GM23248 (cell line): ENCODE data around the gene FKBP5. TPM values are rescaled to one million over a fixed set of nuclear protein-coding genes. Genes with fewer than 3 reads are reported as not detected.

Source experiments
- DNase-seq: peaks from one replicate; pipeline ENCODE4 v3.0.0-alpha.2; 2015
- H2AFZ ChIP-seq: fragments of 200-600 bp; sonication (generic); 2 replicates; pipeline ENCODE4 v1.6.1; 2016; ENCODE audit warnings: antibody characterized with exemption
- H3F3A ChIP-seq: fragments of 200-600 bp; sonication (generic); 2 replicates; pipeline ENCODE4 v1.6.1; 2016; ENCODE audit warnings: mild to moderate bottlenecking, antibody characterized with exemption, mixed run types; ENCODE audit not compliant: insufficient read depth
- H3K27ac ChIP-seq: fragments of 200-600 bp; sonication (generic); 2 replicates; pipeline ENCODE4 v1.5.1; 2016; ENCODE audit warnings: mild to moderate bottlenecking
- H3K27me3 ChIP-seq: fragments of 200-600 bp; sonication (generic); replicated peaks from 2 replicates; pipeline ENCODE4 v1.6.1; 2016; ENCODE audit warnings: mild to moderate bottlenecking; ENCODE audit not compliant: insufficient read depth
- H3K36me3 ChIP-seq: fragments of 200-600 bp; sonication (generic); 2 replicates; pipeline ENCODE4 v1.6.1; 2016; ENCODE audit warnings: low read depth, mild to moderate bottlenecking
- H3K4me1 ChIP-seq: fragments of 200-600 bp; sonication (generic); 2 replicates; pipeline ENCODE4 v1.6.1; 2016; ENCODE audit warnings: mild to moderate bottlenecking; ENCODE audit not compliant: insufficient read depth
- H3K4me2 ChIP-seq: fragments of 200-600 bp; sonication (generic); one replicate; pipeline ENCODE4 v1.6.1; 2016; ENCODE audit warnings: mild to moderate bottlenecking; ENCODE audit not compliant: unreplicated experiment
- H3K4me3 ChIP-seq: fragments of 200-600 bp; sonication (generic); 2 replicates; pipeline ENCODE4 v1.5.1; 2016; ENCODE audit warnings: mild to moderate bottlenecking
- H3K79me2 ChIP-seq: fragments of 200-600 bp; sonication (generic); 2 replicates; pipeline ENCODE4 v1.6.1; 2016; ENCODE audit warnings: mild to moderate bottlenecking; ENCODE audit not compliant: insufficient read depth
- H3K9ac ChIP-seq: fragments of 200-600 bp; sonication (generic); 2 replicates; pipeline ENCODE4 v1.6.1; 2016; ENCODE audit warnings: mild to moderate bottlenecking
- H3K9me2 ChIP-seq: fragments of 200-600 bp; sonication (generic); 2 replicates; pipeline ENCODE4 v1.6.1; 2016; ENCODE audit warnings: mixed run types, mild to moderate bottlenecking, moderate library complexity; ENCODE audit not compliant: insufficient read depth
- H3K9me3 ChIP-seq: fragments of 200-600 bp; sonication (generic); one replicate; pipeline ENCODE4 v1.6.1; 2017; ENCODE audit warnings: low read depth
- H4K20me1 ChIP-seq: fragments of 200-600 bp; sonication (generic); 2 replicates; pipeline ENCODE4 v1.6.0; 2016; ENCODE audit not compliant: insufficient read depth
- EZH2 ChIP-seq: fragments of 200-600 bp; sonication (generic); IDR thresholded peaks from 2 replicates; pipeline ENCODE4 v1.6.1; 2018; ENCODE audit warnings: antibody characterized with exemption, mild to moderate bottlenecking; ENCODE audit not compliant: insufficient read depth, poor library complexity, severe bottlenecking
- EZH2phosphoT487 ChIP-seq: fragments of 200-600 bp; sonication (generic); IDR thresholded peaks from 2 replicates; pipeline ENCODE4 v1.6.1; 2018; ENCODE audit warnings: antibody characterized with exemption, moderate library complexity, mild to moderate bottlenecking, low read depth; ENCODE audit not compliant: insufficient read depth
- whole genome bisulfite sequencing, 2 experiments: methylation state at CpG; one replicate each; pipeline ENCODE4 v1.1.6; 2015 to 2017; ENCODE audit warnings: low lambda C conversion rate in 2 of 2, low coverage in 1 of 2; ENCODE audit errors: missing lambda C conversion rate in 2 of 2; 5-methylcytosine and 5-hydroxymethylcytosine counted together
- in situ Hi-C: fragments of 300-500 bp; cut with MboI; formaldehyde crosslinking; loops from 2 replicates; pipeline ENCODE4 v1.15.0; 2020
- polyA plus RNA-seq: library from polyadenylated mRNA; unstranded; fragments of >200 nt; fragmentation: Nextera tagmentation; extraction: Ambion mirVana; gene quantifications from 2 replicates; pipeline ENCODE4 v1.2.1, GENCODE V29; 2016
- total RNA-seq: library from RNA; depleted of rRNA; stranded (reverse); fragments of >200 nt; shearing (Covaris generic); gene quantifications from 2 replicates; pipeline ENCODE4 v1.2.3, GENCODE V29; 2014

The FKBP5 gene
- total and polyA plus RNA-seq, 2 experiments from 2014 or later, result 3.6 to 6.3 TPM

DNA sequence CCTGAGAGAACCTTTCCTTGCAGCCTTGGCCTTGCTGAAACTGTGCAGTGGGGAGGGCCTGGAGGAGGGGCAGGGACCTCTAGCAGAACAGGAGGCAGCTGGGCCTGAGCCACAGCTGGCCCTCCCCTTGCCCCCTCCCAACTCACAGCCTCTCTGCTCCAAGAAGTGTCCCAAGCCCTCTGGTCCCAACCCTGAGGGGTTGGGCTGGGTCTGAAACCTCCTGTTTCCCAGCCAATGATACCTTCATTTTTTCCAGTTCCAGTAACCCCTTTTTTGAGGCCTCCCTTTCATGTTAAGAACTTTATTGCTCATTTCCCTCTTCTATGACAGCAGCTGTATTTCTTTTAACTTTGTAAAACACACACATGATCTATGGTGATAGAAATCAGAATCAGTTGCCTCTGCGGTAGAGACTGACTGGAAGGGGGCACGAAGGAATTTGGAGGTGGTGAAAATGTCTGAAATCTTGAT lies 30.2 kb upstream of the FKBP5 start:
- H3K4me2 ChIP-seq, result no peak overlapping the region
- H3K27ac ChIP-seq, result no peak overlapping the region
- H4K20me1 ChIP-seq, result no peaks in the 10 kb centered on the region
- in situ Hi-C loops, result no loop called here
- H3F3A ChIP-seq, result no peaks in the 10 kb centered on the region
- H3K79me2 ChIP-seq, result no peaks in the 10 kb centered on the region
- no peaks in the 10 kb centered on the region for H3K36me3 ChIP-seq
- H3K9me3 ChIP-seq, result no peaks in the 10 kb centered on the region
- H3K9me2 ChIP-seq, result no peaks in the 10 kb centered on the region
- WGBS, 2 experiments, result 98% methylated on average over 2 of the region's 2 CpGs
- no peaks in the 10 kb centered on the region for H3K4me1 ChIP-seq
- no peak overlapping the region for H2AFZ ChIP-seq
- TF ChIP-seq EZH2 (no peak), EZH2phosphoT487 (no peak)
- DNase-seq, result no peak
- H3K27me3 ChIP-seq, result no peaks in the 10 kb centered on the region
- no peak overlapping the region for H3K9ac ChIP-seq
- H3K4me3 ChIP-seq, result no peak overlapping the region

- no peak overlapping the region for H3K4me2 ChIP-seq
- H3F3A ChIP-seq, result no peaks in the 10 kb centered on the region
- H3K27me3 ChIP-seq, result no peaks in the 10 kb centered on the region
- TF ChIP-seq EZH2phosphoT487 (no peak), EZH2 (no peak)
- H3K9me3 ChIP-seq, result no peaks in the 10 kb centered on the region
- in situ Hi-C loops, result no loop called here
- no peak overlapping the region for H3K9ac ChIP-seq
- WGBS, 2 experiments, result 95 to 96% methylated on average over 4 of the region's 4 CpGs
- H3K36me3 ChIP-seq, result no peaks in the 10 kb centered on the region
- H3K79me2 ChIP-seq, result no peaks in the 10 kb centered on the region
- H3K4me1 ChIP-seq, result no peaks in the 10 kb centered on the region
- H3K4me3 ChIP-seq, result no peak overlapping the region
- DNase-seq, result no peak
- H2AFZ ChIP-seq, result no peak overlapping the region
- H4K20me1 ChIP-seq, result no peaks in the 10 kb centered on the region
- no peak overlapping the region for H3K27ac ChIP-seq
- H3K9me2 ChIP-seq, result no peaks in the 10 kb centered on the region
Measured at GRCh38 chr6:35718375-35718736, 29.6 kb upstream of the FKBP5 start.

- TF ChIP-seq EZH2 (no peak), EZH2phosphoT487 (no peak)
- Histone ChIP-seq H3K4me3 (no peak overlapping the region), H3K9ac (no peak overlapping the region), H3K9me2 (no peaks in the 10 kb centered on the region), H2AFZ (no peak overlapping the region), H3K9me3 (no peaks in the 10 kb centered on the region), H3K27ac (no peak overlapping the region), H3K4me1 (no peaks in the 10 kb centered on the region), H4K20me1 (no peaks in the 10 kb centered on the region), H3F3A (no peaks in the 10 kb centered on the region), H3K27me3 (no peaks in the 10 kb centered on the region), H3K79me2 (no peaks in the 10 kb centered on the region), H3K4me2 (no peak overlapping the region), H3K36me3 (no peaks in the 10 kb centered on the region)
- in situ Hi-C loops, result no loop called here
- no peak for DNase-seq
- 65 to 67% methylated on average over 18 to 19 of the region's 19 CpGs for WGBS, 2 experiments
Measured at GRCh38 chr6:35717449-35718374, 29.0 kb upstream of the FKBP5 start.

GRCh38 chr6:35716798-35717197 lies 28.1 kb upstream of the FKBP5 start:
- in situ Hi-C loops, result no loop called here
- WGBS, 2 experiments, result 55 to 57% methylated on average over 2 of the region's 2 CpGs
- no peaks in the 10 kb centered on the region for H3K4me1 ChIP-seq
- no peaks in the 10 kb centered on the region for H3K79me2 ChIP-seq
- no peak overlapping the region for H3K27ac ChIP-seq
- no peak for DNase-seq
- no peaks in the 10 kb centered on the region for H3K9me3 ChIP-seq
- TF ChIP-seq EZH2phosphoT487, result no peak
- no peak for TF ChIP-seq EZH2
- no peak overlapping the region for H2AFZ ChIP-seq
- H4K20me1 ChIP-seq, result no peaks in the 10 kb centered on the region
- H3K9me2 ChIP-seq, result no peaks in the 10 kb centered on the region
- no peaks in the 10 kb centered on the region for H3K27me3 ChIP-seq
- no peak overlapping the region for H3K9ac ChIP-seq
- no peaks in the 10 kb centered on the region for H3K36me3 ChIP-seq
- H3K4me3 ChIP-seq, result no peak overlapping the region
- H3F3A ChIP-seq, result no peaks in the 10 kb centered on the region
- no peak overlapping the region for H3K4me2 ChIP-seq
